GM12891 (cell line): ENCODE data around the gene AGXT2.

Experiments used
- PAX5 ChIP-seq: IDR thresholded peaks from 2 replicates; pipeline ENCODE4 v1.6.1; 2011; ENCODE audit warnings: low read length, moderate library complexity, mild to moderate bottlenecking; ENCODE audit not compliant: insufficient read depth, severe bottlenecking
- POLR2A ChIP-seq: IDR thresholded peaks from 2 replicates; pipeline ENCODE4 v1.6.1; 2011; ENCODE audit warnings: low read depth, low read length, control low read depth
- POLR2AphosphoS5 ChIP-seq: IDR thresholded peaks from 2 replicates; pipeline ENCODE4 v1.6.1; 2011; ENCODE audit warnings: low read depth, low read length, control low read depth
- POU2F2 ChIP-seq: IDR thresholded peaks from 2 replicates; pipeline ENCODE4 v1.6.1; 2011; ENCODE audit warnings: low read depth, mild to moderate bottlenecking, control low read depth, low read length, moderate library complexity
- SPI1 ChIP-seq: IDR thresholded peaks from 2 replicates; pipeline ENCODE4 v1.6.1; 2011; ENCODE audit warnings: low read depth, low read length, control low read depth
- TAF1 ChIP-seq: IDR thresholded peaks from 2 replicates; pipeline ENCODE4 v1.6.1; 2011; ENCODE audit warnings: low read depth, low read length, control low read depth

DNA sequence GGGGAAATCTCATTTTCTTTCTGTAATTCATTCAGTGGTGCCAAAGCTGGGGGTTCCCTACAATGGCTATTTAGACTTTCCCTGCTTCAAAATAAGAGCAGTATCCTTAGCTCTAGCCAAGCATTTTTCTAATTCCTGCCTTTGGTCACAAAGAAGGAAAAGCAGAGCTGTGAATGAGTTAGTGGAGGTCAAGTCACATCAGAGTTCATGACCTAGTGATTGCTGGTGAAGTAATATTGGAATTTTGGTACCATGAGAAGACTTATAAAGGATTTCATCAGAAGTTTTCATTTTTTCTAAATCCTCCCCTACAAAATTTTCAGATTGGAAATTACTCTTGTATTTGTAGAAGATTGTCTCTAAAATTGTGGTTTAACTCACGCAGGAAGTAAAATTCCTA is 90.4 kb downstream of the AGXT2 start:
- TF ChIP-seq TAF1 (no peak), POLR2AphosphoS5 (no peak), POU2F2 (no peak), POLR2A (no peak), SPI1 (no peak), PAX5 (no peak)
